ENCODE results near the gene HLCS.

The HLCS gene

GRCh38 chr21:36759348-36760083 is 207.0 kb downstream of the HLCS start:
- Histone ChIP-seq H3K27ac (no peak overlapping the region), H3K4me3 (no peak overlapping the region)
- TF ChIP-seq CTCF (IDR thresholded peaks at IDR 0.05), result no peak
- no peak for DNase-seq (ENCODE audit: low spot score)

GRCh38 chr21:36757196-36757595 is 209.3 kb downstream of the HLCS start:
- Histone ChIP-seq H3K27ac (no peak overlapping the region), H3K4me3 (no peak overlapping the region)
- DNase-seq (ENCODE audit: low spot score), result no peak
- no peak for TF ChIP-seq CTCF (IDR thresholded peaks at IDR 0.05)

GRCh38 chr21:36756527-36756926 is 209.9 kb downstream of the HLCS start:
- TF ChIP-seq CTCF (IDR thresholded peaks at IDR 0.05), result no peak
- Histone ChIP-seq H3K4me3 (no peak overlapping the region), H3K27ac (no peak overlapping the region)
- no peak for DNase-seq (ENCODE audit: low spot score)

- no peak overlapping the region for H3K27ac ChIP-seq
- no peak for TF ChIP-seq CTCF (IDR thresholded peaks at IDR 0.05)
- no peak for DNase-seq (ENCODE audit: low spot score)
Observed at GRCh38 chr21:36754241-36754898, 212.1 kb downstream of the HLCS start.

GRCh38 chr21:36753556-36753955 is 212.9 kb downstream of the HLCS start:
- no peak overlapping the region for H3K27ac ChIP-seq
- TF ChIP-seq CTCF (IDR thresholded peaks at IDR 0.05), result no peak
- DNase-seq (ENCODE audit: low spot score), result no peak
- H3K4me3 ChIP-seq, result no peak overlapping the region

More at GRCh38 chr21:36754241-36754898, 212.1 kb downstream of the HLCS start:
- H3K4me3 ChIP-seq, result no peak overlapping the region

- no peak for TF ChIP-seq CTCF (IDR thresholded peaks at IDR 0.05)
- DNase-seq (ENCODE audit: low spot score), result no peak
- Histone ChIP-seq H3K4me3 (no peak overlapping the region), H3K27ac (no peak overlapping the region)
Observed at GRCh38 chr21:36751383-36751782, 215.1 kb downstream of the HLCS start.

- no peak for TF ChIP-seq CTCF (IDR thresholded peaks at IDR 0.05)
- H3K27ac ChIP-seq, result no peak overlapping the region
- no peak overlapping the region for H3K4me3 ChIP-seq
- DNase-seq (ENCODE audit: low spot score), result no peak
Observed at GRCh38 chr21:36750576-36750959, 215.9 kb downstream of the HLCS start.

Data from coronary artery (tissue), 2 donors.